ENCODE data around the gene GAS6. TPM values are rescaled to one million over a fixed set of nuclear protein-coding genes. Genes with fewer than 3 reads are reported as not detected.

The GAS6 gene
- total RNA-seq, 6 donors from 2014 or later, result 129 to 299 (median 180) TPM

DNA sequence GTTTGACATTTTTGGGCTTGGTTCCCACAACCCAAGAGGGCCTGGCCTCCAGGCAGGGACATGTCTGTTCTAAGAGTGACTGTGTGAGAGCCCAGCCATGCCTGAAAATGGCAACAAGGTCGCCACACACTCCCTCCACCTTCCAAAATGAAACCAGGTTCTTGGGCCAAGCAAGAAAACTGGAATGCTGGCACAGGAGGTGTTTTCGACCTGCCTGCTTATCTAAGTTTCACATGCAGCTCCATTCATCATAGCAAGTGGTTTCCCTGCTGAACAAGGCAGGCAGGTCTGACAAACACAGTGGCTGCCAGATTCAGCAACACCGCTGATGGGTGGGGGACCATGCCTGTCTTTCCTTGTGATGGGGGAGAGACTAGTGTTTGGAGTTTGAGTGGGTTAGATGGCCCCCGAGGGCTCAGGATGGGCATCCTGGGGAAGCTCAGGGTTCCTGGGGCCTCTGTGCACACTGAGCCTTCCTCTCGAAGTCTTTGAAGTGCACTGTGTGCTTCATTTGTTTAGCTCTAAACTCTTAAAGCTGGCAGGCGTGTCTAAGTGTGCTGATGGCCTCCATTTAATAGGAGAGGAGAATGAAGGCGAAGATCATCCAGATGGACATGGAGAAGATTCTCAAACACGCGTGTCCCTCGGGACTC, 17.9 kb upstream of the GAS6 start:
- peaks cover 30 to 42% (median 39%) of the 10 kb centered on the region in 4 donors for H3K4me1 ChIP-seq
- WGBS, 2 donors, result 22 to 43% methylated on average over 10 of the region's 10 CpGs
- TF ChIP-seq POLR2A (IDR thresholded peaks at IDR 0.05) (no peak), CTCF (IDR thresholded peaks at IDR 0.05) (no peak), EP300 (IDR thresholded peaks at IDR 0.05) (peak in 1 of 4 donors; percentile 4), POLR2AphosphoS5 (IDR thresholded peaks at IDR 0.05) (no peak)
- H3K36me3 ChIP-seq, result no peaks in the 10 kb centered on the region
- H3K27me3 ChIP-seq, result no peaks in the 10 kb centered on the region
- no peak overlapping the region for H3K4me3 ChIP-seq
- DNase-seq (no peak), ATAC-seq (ENCODE audit: low FRiP score in 2 of 2) (no peak)
- no peaks in the 10 kb centered on the region for H3K9me3 ChIP-seq
- peak overlapping the region; percentile 77 to 82 (median 79) for H3K27ac ChIP-seq

DNA sequence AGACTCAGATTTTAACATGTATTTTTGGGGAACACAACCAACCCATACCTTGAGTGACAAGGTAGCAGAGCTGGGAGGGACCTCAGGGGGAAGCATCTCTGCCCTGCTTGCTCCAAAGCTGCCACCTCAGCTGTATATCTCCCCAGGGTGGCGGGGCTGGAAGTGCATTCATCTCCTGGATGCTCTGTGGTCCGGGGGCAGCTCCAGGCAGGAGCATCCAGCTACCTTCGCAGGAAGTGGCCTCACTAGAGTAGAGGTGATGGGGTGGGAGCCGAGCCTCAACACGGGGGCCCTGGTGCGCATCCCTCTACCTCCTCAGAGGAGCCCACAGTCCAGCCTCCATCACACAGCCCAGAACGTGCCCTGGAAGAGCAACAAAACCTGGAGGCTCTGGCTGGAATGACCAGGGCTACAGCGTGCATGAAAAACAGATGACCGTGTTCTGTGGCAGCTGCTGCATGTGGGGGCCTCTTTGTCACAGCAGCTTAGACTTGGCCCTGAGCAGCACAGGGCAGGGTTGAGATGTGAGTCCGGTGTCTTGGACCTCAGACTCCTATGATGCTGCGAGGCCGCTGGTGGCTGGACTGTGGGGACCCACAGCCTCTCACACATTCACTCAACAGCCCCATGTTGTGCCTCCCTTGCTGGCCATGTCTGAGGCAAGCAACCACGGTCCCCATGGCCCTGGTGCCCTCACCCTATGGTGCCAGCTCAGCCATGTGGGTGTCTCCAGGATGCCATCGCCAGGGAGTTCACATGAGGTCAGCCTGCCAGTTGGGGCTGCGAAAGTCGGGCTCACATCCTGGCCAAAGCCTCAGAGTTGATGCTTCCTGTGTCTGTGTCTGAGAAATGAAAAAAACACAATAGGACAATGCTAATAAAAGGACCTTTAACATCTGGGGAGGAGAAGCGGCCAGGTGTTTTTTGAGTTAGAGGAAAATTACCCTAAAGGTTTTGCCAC, 17.1 kb upstream of the GAS6 start:
- peak in 1 of 2 donors; percentile 56 for TF ChIP-seq POLR2AphosphoS5 (IDR thresholded peaks at IDR 0.05)
- no peak for TF ChIP-seq EP300 (IDR thresholded peaks at IDR 0.05)
- peak in 1 of 2 donors; percentile 2 for ATAC-seq (ENCODE audit: low FRiP score in 2 of 2)

GRCh38 chr13:113879494-113880360, 15.9 kb upstream of the GAS6 start:
- Histone ChIP-seq H3K36me3 (no peaks in the 10 kb centered on the region), H3K27me3 (no peaks in the 10 kb centered on the region), H3K27ac (no peak overlapping the region), H3K4me1 (peaks cover 30 to 42% (median 39%) of the 10 kb centered on the region in 4 donors), H3K4me3 (no peak overlapping the region), H3K9me3 (no peaks in the 10 kb centered on the region)
- TF ChIP-seq POLR2A (IDR thresholded peaks at IDR 0.05) (no peak), CTCF (IDR thresholded peaks at IDR 0.05) (no peak), EP300 (IDR thresholded peaks at IDR 0.05) (no peak), POLR2AphosphoS5 (IDR thresholded peaks at IDR 0.05) (no peak)
- ATAC-seq (ENCODE audit: low FRiP score in 2 of 2) (no peak), DNase-seq (no peak)
- 78 to 88% methylated on average over 11 of the region's 11 CpGs for WGBS, 2 donors

More for the DNA sequence above, 17.1 kb upstream of the GAS6 start:
- Histone ChIP-seq H3K9me3 (no peaks in the 10 kb centered on the region), H3K36me3 (no peaks in the 10 kb centered on the region), H3K27me3 (no peaks in the 10 kb centered on the region), H3K4me3 (no peak overlapping the region), H3K27ac (peak overlapping the region; percentile 77 to 82 (median 79)), H3K4me1 (peaks cover 30 to 42% (median 39%) of the 10 kb centered on the region in 4 donors)
- WGBS, 2 donors, result 47 to 74% methylated on average over 5 to 17 of the region's 17 CpGs
- DNase-seq, result no peak

DNA sequence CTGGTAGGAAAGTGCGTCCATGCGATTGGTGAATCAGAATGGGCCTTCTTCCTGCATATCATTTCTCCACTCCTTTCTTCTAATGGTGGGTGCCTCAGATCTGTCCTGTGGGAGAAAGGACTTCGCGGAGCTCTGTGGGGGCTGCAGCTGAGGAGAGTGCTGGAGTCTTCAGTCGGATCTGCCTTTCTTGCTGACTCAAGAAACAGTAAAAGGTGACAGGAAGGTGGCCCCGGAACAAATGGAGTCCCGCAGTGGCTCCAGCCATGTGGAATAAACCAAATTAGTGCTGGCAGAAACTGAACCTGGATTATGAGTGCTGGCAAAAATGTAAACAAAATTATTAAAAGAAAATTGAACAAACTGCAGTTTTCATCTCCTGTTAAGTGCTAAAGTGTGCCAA, 15.1 kb upstream of the GAS6 start:
- Histone ChIP-seq H3K27me3 (no peaks in the 10 kb centered on the region), H3K27ac (no peak overlapping the region), H3K9me3 (no peaks in the 10 kb centered on the region), H3K4me3 (no peak overlapping the region), H3K4me1 (peaks cover 30 to 41% (median 39%) of the 10 kb centered on the region in 4 donors), H3K36me3 (no peaks in the 10 kb centered on the region)
- ATAC-seq (ENCODE audit: low FRiP score in 2 of 2), result no peak
- WGBS, 2 donors, result 80 to 88% methylated on average over 7 of the region's 7 CpGs
- no peak for TF ChIP-seq POLR2A (IDR thresholded peaks at IDR 0.05)
- TF ChIP-seq EP300 (IDR thresholded peaks at IDR 0.05), result no peak
- no peak for TF ChIP-seq CTCF (IDR thresholded peaks at IDR 0.05)
- TF ChIP-seq POLR2AphosphoS5 (IDR thresholded peaks at IDR 0.05), result no peak
- no peak for DNase-seq

All from upper lobe of left lung (tissue), 6 donors.